ENCODE data around the gene NFIL3. TPM values are rescaled to one million over a fixed set of nuclear protein-coding genes. Genes with fewer than 3 reads are reported as not detected.

NFIL3 gene
- total and polyA plus RNA-seq, 4 experiments from 2014 or later, result 1.8 to 3.3 (median 2.6) TPM

GRCh38 chr9:91418215-91418610 lies 5.4 kb downstream of the NFIL3 start:
- H3K4me3 ChIP-seq (ENCODE audit: low read length in 2 of 2), result no peak overlapping the region
- no peak overlapping the region for H3K27ac Mint-ChIP-seq
- no peaks in the 10 kb centered on the region for H3K36me3 ChIP-seq (ENCODE audit: insufficient read depth, low read length)
- peaks cover 20% of the 10 kb centered on the region for H3K4me1 ChIP-seq (ENCODE audit: insufficient read depth, low read length)
- intact Hi-C loops (cut with micrococcal nuclease), result no loop called here
- ChIA-PET POLR2A (ENCODE audit: partially characterized antibody) (no interaction called here), CTCF (ENCODE audit: partially characterized antibody) (interaction anchor here (1.4 kb wide), 1 partner anchor 8 kb away, joined by 4 read pairs; no protein-coding TSS in a partner anchor)
- peaks cover 29 to 33% of the 10 kb centered on the region in 2 donors for H3K27me3 Mint-ChIP-seq
- no peak overlapping the region for H3K4me3 Mint-ChIP-seq
- peaks cover 19 to 25% (median 22%) of the 10 kb centered on the region in 4 donors for H3K4me1 Mint-ChIP-seq
- H3K9me3 ChIP-seq (ENCODE audit: control insufficient read depth in 1 of 2, low read length in 2 of 2), result no peaks in the 10 kb centered on the region
- no peak for DNase-seq
- H3K36me3 Mint-ChIP-seq, result peaks cover 0 to 7% of the 10 kb centered on the region in 2 donors
- no peak overlapping the region for H3K27ac ChIP-seq (ENCODE audit: low read depth, low read length)
- H3K9me3 Mint-ChIP-seq, result no peaks in the 10 kb centered on the region
- peaks cover 18% of the 10 kb centered on the region for H3K27me3 ChIP-seq (ENCODE audit: insufficient read depth, low read length)

GRCh38 chr9:91417602-91418214 lies 5.9 kb downstream of the NFIL3 start:
- peaks cover 0 to 2% of the 10 kb centered on the region in 2 donors for H3K36me3 Mint-ChIP-seq

GRCh38 chr9:91416096-91416712 lies 7.4 kb downstream of the NFIL3 start:
- Mint-ChIP-seq H3K36me3 (no peaks in the 10 kb centered on the region), H3K9me3 (no peaks in the 10 kb centered on the region), H3K27ac (no peak overlapping the region), H3K27me3 (peaks cover 21 to 22% of the 10 kb centered on the region in 2 donors), H3K4me1 (peaks cover 7 to 8% (median 8%) of the 10 kb centered on the region in 4 donors), H3K4me3 (no peak overlapping the region)
- peaks cover 18% of the 10 kb centered on the region for H3K27me3 ChIP-seq (ENCODE audit: insufficient read depth, low read length)
- H3K4me1 ChIP-seq (ENCODE audit: insufficient read depth, low read length), result peaks cover under 1% of the 10 kb centered on the region
- intact Hi-C loops (cut with micrococcal nuclease), result no loop called here
- no peaks in the 10 kb centered on the region for H3K9me3 ChIP-seq (ENCODE audit: control insufficient read depth in 1 of 2, low read length in 2 of 2)
- no peak for DNase-seq
- no peak overlapping the region for H3K4me3 ChIP-seq (ENCODE audit: low read length in 2 of 2)
- no peaks in the 10 kb centered on the region for H3K36me3 ChIP-seq (ENCODE audit: insufficient read depth, low read length)
- H3K27ac ChIP-seq (ENCODE audit: low read depth, low read length), result no peak overlapping the region
- ChIA-PET POLR2A (ENCODE audit: partially characterized antibody) (no interaction called here), CTCF (ENCODE audit: partially characterized antibody) (interaction anchor here (1.5 kb wide), 1 partner anchor 9 kb away, joined by 4 read pairs; no protein-coding TSS in a partner anchor)

More at GRCh38 chr9:91417602-91418214, 5.9 kb downstream of the NFIL3 start:
- Mint-ChIP-seq H3K4me1 (peaks cover 14 to 20% (median 17%) of the 10 kb centered on the region in 4 donors), H3K4me3 (no peak overlapping the region), H3K27ac (no peak overlapping the region), H3K27me3 (peaks cover 28 to 29% of the 10 kb centered on the region in 2 donors), H3K9me3 (no peaks in the 10 kb centered on the region)
- no peaks in the 10 kb centered on the region for H3K9me3 ChIP-seq (ENCODE audit: control insufficient read depth in 1 of 2, low read length in 2 of 2)
- ChIA-PET CTCF (ENCODE audit: partially characterized antibody) (interaction anchor here (1.4 kb wide), 1 partner anchor 9 kb away, joined by 4 read pairs; no protein-coding TSS in a partner anchor), POLR2A (ENCODE audit: partially characterized antibody) (no interaction called here)
- H3K4me1 ChIP-seq (ENCODE audit: insufficient read depth, low read length), result peaks cover 16% of the 10 kb centered on the region
- intact Hi-C loops (cut with micrococcal nuclease), result no loop called here
- no peak for DNase-seq
- no peak overlapping the region for H3K4me3 ChIP-seq (ENCODE audit: low read length in 2 of 2)
- H3K27ac ChIP-seq (ENCODE audit: low read depth, low read length), result no peak overlapping the region
- no peaks in the 10 kb centered on the region for H3K36me3 ChIP-seq (ENCODE audit: insufficient read depth, low read length)
- H3K27me3 ChIP-seq (ENCODE audit: insufficient read depth, low read length), result peaks cover 18% of the 10 kb centered on the region

GRCh38 chr9:91415290-91415689 lies 8.3 kb downstream of the NFIL3 start:
- Mint-ChIP-seq H3K9me3 (no peaks in the 10 kb centered on the region), H3K36me3 (peaks cover 4 to 5% of the 10 kb centered on the region in 2 donors), H3K4me3 (no peak overlapping the region), H3K27ac (no peak overlapping the region), H3K27me3 (peaks cover 15 to 18% of the 10 kb centered on the region in 2 donors), H3K4me1 (peaks cover 5 to 8% (median 7%) of the 10 kb centered on the region in 4 donors)
- no peak for DNase-seq
- POLR2A ChIA-PET (ENCODE audit: partially characterized antibody), result no interaction called here
- intact Hi-C loops (cut with micrococcal nuclease), result no loop called here
- H3K9me3 ChIP-seq (ENCODE audit: control insufficient read depth in 1 of 2, low read length in 2 of 2), result no peaks in the 10 kb centered on the region
- no peaks in the 10 kb centered on the region for H3K4me1 ChIP-seq (ENCODE audit: insufficient read depth, low read length)
- CTCF ChIA-PET (ENCODE audit: partially characterized antibody), result interaction anchor here (1.5 kb wide), 1 partner anchor 10 kb away, joined by 4 read pairs; no protein-coding TSS in a partner anchor
- no peak overlapping the region for H3K4me3 ChIP-seq (ENCODE audit: low read length in 2 of 2)
- H3K27ac ChIP-seq (ENCODE audit: low read depth, low read length), result no peak overlapping the region
- peaks cover 11% of the 10 kb centered on the region for H3K27me3 ChIP-seq (ENCODE audit: insufficient read depth, low read length)
- H3K36me3 ChIP-seq (ENCODE audit: insufficient read depth, low read length), result no peaks in the 10 kb centered on the region

- Histone ChIP-seq H3K36me3 (ENCODE audit: insufficient read depth, low read length) (no peaks in the 10 kb centered on the region), H3K27ac (ENCODE audit: low read depth, low read length) (no peak overlapping the region), H3K27me3 (ENCODE audit: insufficient read depth, low read length) (no peaks in the 10 kb centered on the region), H3K9me3 (ENCODE audit: control insufficient read depth in 1 of 2, low read length in 2 of 2) (no peaks in the 10 kb centered on the region), H3K4me3 (ENCODE audit: low read length in 2 of 2) (no peak overlapping the region), H3K4me1 (ENCODE audit: insufficient read depth, low read length) (no peaks in the 10 kb centered on the region)
- DNase-seq, result no peak
- POLR2A ChIA-PET (ENCODE audit: partially characterized antibody), result no interaction called here
- H3K4me3 Mint-ChIP-seq, result no peak overlapping the region
- CTCF ChIA-PET (ENCODE audit: partially characterized antibody), result interaction anchor here (1.3 kb wide), 1 partner anchor 13 kb away, joined by 3 read pairs; no protein-coding TSS in a partner anchor
- H3K27ac Mint-ChIP-seq, result no peak overlapping the region
- peaks cover 5 to 7% (median 6%) of the 10 kb centered on the region in 4 donors for H3K4me1 Mint-ChIP-seq
- intact Hi-C loops (cut with micrococcal nuclease), result no loop called here
- H3K27me3 Mint-ChIP-seq, result peaks cover 3 to 6% of the 10 kb centered on the region in 2 donors
- peaks cover 11 to 20% of the 10 kb centered on the region in 2 donors for H3K36me3 Mint-ChIP-seq
- no peaks in the 10 kb centered on the region for H3K9me3 Mint-ChIP-seq
Observed at GRCh38 chr9:91412941-91413340, 10.7 kb downstream of the NFIL3 start.

- DNase-seq, result no peak
Observed at GRCh38 chr9:91411096-91411771, 12.4 kb downstream of the NFIL3 start.

GRCh38 chr9:91410161-91410560 lies 13.5 kb downstream of the NFIL3 start:
- no peaks in the 10 kb centered on the region for H3K9me3 ChIP-seq (ENCODE audit: control insufficient read depth in 1 of 2, low read length in 2 of 2)
- Mint-ChIP-seq H3K4me1 (peaks cover 3 to 7% (median 6%) of the 10 kb centered on the region in 4 donors), H3K4me3 (no peak overlapping the region), H3K27ac (no peak overlapping the region), H3K36me3 (peaks cover 11 to 20% of the 10 kb centered on the region in 2 donors), H3K9me3 (no peaks in the 10 kb centered on the region), H3K27me3 (no peaks in the 10 kb centered on the region)
- H3K27me3 ChIP-seq (ENCODE audit: insufficient read depth, low read length), result no peaks in the 10 kb centered on the region
- POLR2A ChIA-PET (ENCODE audit: partially characterized antibody), result no interaction called here
- intact Hi-C loops (cut with micrococcal nuclease), result no loop called here
- no peaks in the 10 kb centered on the region for H3K36me3 ChIP-seq (ENCODE audit: insufficient read depth, low read length)
- no peak for DNase-seq
- H3K4me1 ChIP-seq (ENCODE audit: insufficient read depth, low read length), result no peaks in the 10 kb centered on the region
- H3K4me3 ChIP-seq (ENCODE audit: low read length in 2 of 2), result no peak overlapping the region
- CTCF ChIA-PET (ENCODE audit: partially characterized antibody), result interaction anchor here (1.2 kb wide), 1 partner anchor 15 kb away, joined by 4 read pairs; no protein-coding TSS in a partner anchor
- H3K27ac ChIP-seq (ENCODE audit: low read depth, low read length), result no peak overlapping the region

More at GRCh38 chr9:91411096-91411771, 12.4 kb downstream of the NFIL3 start:
- no peak overlapping the region for H3K4me3 ChIP-seq (ENCODE audit: low read length in 2 of 2)
- Mint-ChIP-seq H3K27ac (no peak overlapping the region), H3K9me3 (no peaks in the 10 kb centered on the region), H3K4me3 (no peak overlapping the region), H3K27me3 (peaks cover 0 to 1% of the 10 kb centered on the region in 2 donors), H3K4me1 (peaks cover 5 to 7% (median 6%) of the 10 kb centered on the region in 4 donors), H3K36me3 (peaks cover 11 to 20% of the 10 kb centered on the region in 2 donors)
- H3K27me3 ChIP-seq (ENCODE audit: insufficient read depth, low read length), result no peaks in the 10 kb centered on the region
- no peaks in the 10 kb centered on the region for H3K4me1 ChIP-seq (ENCODE audit: insufficient read depth, low read length)
- ChIA-PET CTCF (ENCODE audit: partially characterized antibody) (interaction anchor here (0.6 to 0.7 kb wide), 2 partner anchors 73 to 96 kb away, joined by 3 to 6 read pairs; no protein-coding TSS in a partner anchor), POLR2A (ENCODE audit: partially characterized antibody) (no interaction called here)
- H3K27ac ChIP-seq (ENCODE audit: low read depth, low read length), result no peak overlapping the region
- no peaks in the 10 kb centered on the region for H3K9me3 ChIP-seq (ENCODE audit: control insufficient read depth in 1 of 2, low read length in 2 of 2)
- H3K36me3 ChIP-seq (ENCODE audit: insufficient read depth, low read length), result no peaks in the 10 kb centered on the region
- intact Hi-C loops (cut with micrococcal nuclease), result no loop called here
